ENCODE measurements around the gene TMEM176A.

Gene TMEM176A

GRCh38 chr7:150780292-150780691 lies 20.3 kb upstream of the TMEM176A start:
- no peak for TF ChIP-seq CTCF (IDR thresholded peaks at IDR 0.05)
- Histone ChIP-seq H2AFZ (no peak overlapping the region), H3K4me3 (ENCODE audit: low read depth, low read length) (no peak overlapping the region), H3K9me3 (ENCODE audit: control insufficient read depth, low read length) (no peaks in the 10 kb centered on the region), H3K36me3 (ENCODE audit: control insufficient read depth, insufficient read depth, low read length) (no peaks in the 10 kb centered on the region), H3K79me2 (no peaks in the 10 kb centered on the region), H3K4me2 (ENCODE audit: low read length) (no peak overlapping the region), H3K27me3 (ENCODE audit: control insufficient read depth, insufficient read depth, low read length) (no peaks in the 10 kb centered on the region), H3K27ac (no peak overlapping the region), H3K4me1 (no peaks in the 10 kb centered on the region), H3K9ac (no peak overlapping the region)

GRCh38 chr7:150781103-150781502 lies 19.5 kb upstream of the TMEM176A start:
- Histone ChIP-seq H3K4me1 (no peaks in the 10 kb centered on the region), H3K4me3 (ENCODE audit: low read depth, low read length) (no peak overlapping the region), H3K9ac (no peak overlapping the region), H3K27me3 (ENCODE audit: control insufficient read depth, insufficient read depth, low read length) (no peaks in the 10 kb centered on the region), H3K9me3 (ENCODE audit: control insufficient read depth, low read length) (no peaks in the 10 kb centered on the region), H3K27ac (no peak overlapping the region), H3K36me3 (ENCODE audit: control insufficient read depth, insufficient read depth, low read length) (no peaks in the 10 kb centered on the region), H3K79me2 (no peaks in the 10 kb centered on the region), H2AFZ (no peak overlapping the region), H3K4me2 (ENCODE audit: low read length) (no peak overlapping the region)
- TF ChIP-seq CTCF (IDR thresholded peaks at IDR 0.05) = no peak

GRCh38 chr7:150781961-150782360 lies 18.6 kb upstream of the TMEM176A start:
- Histone ChIP-seq H3K79me2 (no peaks in the 10 kb centered on the region), H3K4me1 (no peaks in the 10 kb centered on the region), H3K27ac (no peak overlapping the region), H3K4me2 (ENCODE audit: low read length) (no peak overlapping the region), H3K4me3 (ENCODE audit: low read depth, low read length) (no peak overlapping the region), H3K36me3 (ENCODE audit: control insufficient read depth, insufficient read depth, low read length) (no peaks in the 10 kb centered on the region), H3K9ac (no peak overlapping the region), H3K27me3 (ENCODE audit: control insufficient read depth, insufficient read depth, low read length) (no peaks in the 10 kb centered on the region), H2AFZ (no peak overlapping the region), H3K9me3 (ENCODE audit: control insufficient read depth, low read length) (no peaks in the 10 kb centered on the region)
- TF ChIP-seq CTCF (IDR thresholded peaks at IDR 0.05) = no peak

- Histone ChIP-seq H3K9me3 (ENCODE audit: control insufficient read depth, low read length) (no peaks in the 10 kb centered on the region), H3K79me2 (no peaks in the 10 kb centered on the region), H3K36me3 (ENCODE audit: control insufficient read depth, insufficient read depth, low read length) (no peaks in the 10 kb centered on the region), H3K4me3 (ENCODE audit: low read depth, low read length) (no peak overlapping the region), H3K4me1 (peaks cover 15% of the 10 kb centered on the region), H3K27ac (no peak overlapping the region), H3K4me2 (ENCODE audit: low read length) (no peak overlapping the region), H3K9ac (no peak overlapping the region), H2AFZ (no peak overlapping the region), H3K27me3 (ENCODE audit: control insufficient read depth, insufficient read depth, low read length) (no peaks in the 10 kb centered on the region)
- no peak for TF ChIP-seq CTCF (IDR thresholded peaks at IDR 0.05)
These were observed 16.3 kb upstream of the TMEM176A start for GRCh38 chr7:150784120-150784736.

DNA sequence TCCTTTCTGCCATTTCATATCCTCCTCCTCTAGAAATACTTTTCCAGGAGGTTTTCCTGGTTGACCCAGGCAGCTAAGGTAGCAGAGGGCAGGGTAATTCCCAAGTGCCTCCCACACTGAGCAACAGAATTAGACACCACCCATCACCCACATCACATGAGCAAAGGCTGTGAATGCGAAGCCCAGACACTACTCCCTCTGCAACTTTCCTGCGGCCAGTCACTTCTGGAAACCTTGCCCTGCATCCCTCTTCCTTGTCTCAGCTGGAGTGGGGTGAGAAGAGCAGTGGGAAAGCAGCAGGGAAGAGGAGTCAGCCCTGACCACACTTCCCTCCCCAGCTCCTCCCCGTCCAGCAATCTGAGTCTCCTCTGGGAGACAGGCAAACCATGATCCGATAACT lies 15.6 kb upstream of the TMEM176A start:
- TF ChIP-seq CTCF (IDR thresholded peaks at IDR 0.05) = no peak
- H3K27me3 ChIP-seq (ENCODE audit: control insufficient read depth, insufficient read depth, low read length) = no peaks in the 10 kb centered on the region
- no peaks in the 10 kb centered on the region for H3K79me2 ChIP-seq
- H3K9me3 ChIP-seq (ENCODE audit: control insufficient read depth, low read length) = no peaks in the 10 kb centered on the region
- no peak overlapping the region for H3K4me2 ChIP-seq (ENCODE audit: low read length)
- H3K4me1 ChIP-seq = peaks cover 15% of the 10 kb centered on the region
- H3K9ac ChIP-seq = no peak overlapping the region
- no peak overlapping the region for H2AFZ ChIP-seq
- H3K4me3 ChIP-seq (ENCODE audit: low read depth, low read length) = no peak overlapping the region
- no peaks in the 10 kb centered on the region for H3K36me3 ChIP-seq (ENCODE audit: control insufficient read depth, insufficient read depth, low read length)
- no peak overlapping the region for H3K27ac ChIP-seq
